H1 (cell line): ENCODE data around the gene LRRC32. TPM values are rescaled to one million over a fixed set of nuclear protein-coding genes. Genes with fewer than 3 reads are reported as not detected.

Experiments used
- CTCF ChIA-PET: fragments of 300-600 bp; sonication (Branson Sonifier 250); formaldehyde crosslinking; loops from one replicate; lab custom pipeline; 2021; ENCODE audit not compliant: partially characterized antibody; lab: Charles Lee
- POLR2A ChIA-PET: fragments of 300-600 bp; sonication (Branson Sonifier 250); formaldehyde crosslinking; loops from one replicate; lab custom pipeline; 2021; ENCODE audit warnings: inconsistent platforms; ENCODE audit not compliant: partially characterized antibody; lab: Charles Lee
- DNase-seq, 2 experiments: peaks; one replicate each; pipeline versions ENCODE4 v3.0.0 to v3.0.0-alpha.2; 2010 to 2022; ENCODE audit warnings: low spot score in 2 of 2, low read depth in 1 of 2, mixed read lengths in 1 of 2
- FAIRE-seq: peaks from 2 replicates; lab custom pipeline; 2011; peaks lifted over from hg19 to GRCh38; lab: Jason Lieb, UNC
- H2AFZ ChIP-seq: 2 replicates; pipeline ENCODE4 v1.8.1; 2012; ENCODE audit warnings: low read length, inconsistent platforms
- H2AK5ac ChIP-seq: 2 replicates; pipeline ENCODE4 v1.6.1; 2013; ENCODE audit warnings: low read depth, low read length
- H2BK120ac ChIP-seq: replicated peaks from 2 replicates; pipeline ENCODE3; 2013; ENCODE audit warnings: low read depth, low read length, inconsistent platforms
- H2BK12ac ChIP-seq: 2 replicates; pipeline ENCODE4 v1.6.1; 2013; ENCODE audit warnings: low read depth, low read length
- H2BK15ac ChIP-seq: 2 replicates; pipeline ENCODE4 v1.6.1; 2013; ENCODE audit warnings: low read length
- H2BK20ac ChIP-seq: 2 replicates; pipeline ENCODE4 v1.6.1; 2013; ENCODE audit warnings: low read length
- H2BK5ac ChIP-seq: 2 replicates; pipeline ENCODE4 v1.6.1; 2013; ENCODE audit warnings: low read depth, low read length
- H3K14ac ChIP-seq: 2 replicates; pipeline ENCODE4 v1.6.1; 2013; ENCODE audit warnings: inconsistent platforms; ENCODE audit not compliant: insufficient read length
- H3K18ac ChIP-seq: 2 replicates; pipeline ENCODE4 v1.6.1; 2013; ENCODE audit warnings: low read length; ENCODE audit errors: extremely low read depth
- H3K23ac ChIP-seq: 2 replicates; pipeline ENCODE4 v1.6.1; 2013; ENCODE audit warnings: inconsistent platforms; ENCODE audit not compliant: insufficient read length
- H3K23me2 ChIP-seq: 2 replicates; pipeline ENCODE4 v1.6.1; 2013; ENCODE audit warnings: low read depth, low read length
- H3K27ac ChIP-seq: 2 replicates; pipeline ENCODE4 v1.6.1; 2011; ENCODE audit warnings: low read depth, low read length, inconsistent platforms
- H3K27me3 ChIP-seq, 4 experiments: replicated peaks in 1 of 4; 1 replicate in 1 of 4; 2 replicates in 3 of 4; pipeline versions ENCODE4 v1.6.1 to v1.8.1; 2011 to 2013; ENCODE audit warnings: low read length in 3 of 4, mild to moderate bottlenecking in 3 of 4, inconsistent platforms in 2 of 4, mixed read lengths in 2 of 4, moderate library complexity in 1 of 4; ENCODE audit not compliant: control insufficient read depth in 3 of 4, insufficient read depth in 3 of 4; ENCODE audit errors: extremely low read depth in 1 of 4
- H3K36me3 ChIP-seq, 4 experiments: 2 replicates each; pipeline versions ENCODE4 v1.6.1 to v1.8.1; 2011 to 2013; ENCODE audit warnings: mild to moderate bottlenecking in 4 of 4, low read length in 3 of 4, moderate library complexity in 2 of 4, control low read depth in 1 of 4, inconsistent platforms in 1 of 4; ENCODE audit not compliant: insufficient read depth in 4 of 4, control insufficient read depth in 2 of 4
- H3K4ac ChIP-seq: replicated peaks from 2 replicates; pipeline ENCODE3; 2013; ENCODE audit warnings: low read length, low read depth, mixed read lengths, inconsistent platforms; ENCODE audit not compliant: insufficient read length
- H3K4me1 ChIP-seq, 4 experiments: replicated peaks in 1 of 4; 1 replicate in 1 of 4; 2 replicates in 3 of 4; pipeline versions ENCODE4 v1.6.1 to v1.8.1; 2011 to 2013; ENCODE audit warnings: low read length in 3 of 4, inconsistent platforms in 2 of 4, mixed read lengths in 1 of 4; ENCODE audit not compliant: insufficient read depth in 4 of 4, control insufficient read depth in 3 of 4
- H3K4me2 ChIP-seq, 2 experiments: 2 replicates each; pipeline versions ENCODE4 v1.6.1 to v1.8.1; 2011 to 2013; ENCODE audit warnings: low read depth in 2 of 2, low read length in 2 of 2, control low read depth in 1 of 2, inconsistent platforms in 1 of 2, mild to moderate bottlenecking in 1 of 2; ENCODE audit not compliant: insufficient read depth in 1 of 2
- H3K4me3 ChIP-seq, 4 experiments: fragments of 200-600, 300-600 bp in 1 of 4; sonication (generic), shearing (Covaris generic), sonication (Bioruptor Twin) in 1 of 4; 2 replicates each; pipeline versions ENCODE4 v1.5.1 to v1.8.1; 2011 to 2016; ENCODE audit warnings: low read length in 4 of 4, low read depth in 3 of 4, control low read depth in 2 of 4, inconsistent platforms in 2 of 4, mild to moderate bottlenecking in 2 of 4, mixed read lengths in 1 of 4, moderate library complexity in 1 of 4; ENCODE audit not compliant: insufficient read depth in 2 of 4; ENCODE audit errors: extremely low read depth in 1 of 4
- H3K56ac ChIP-seq: replicated peaks from 2 replicates; pipeline ENCODE3; 2013; ENCODE audit warnings: low read depth, mild to moderate bottlenecking, mixed read lengths, low read length, inconsistent platforms; ENCODE audit not compliant: insufficient read length
- H3K79me1 ChIP-seq: 2 replicates; pipeline ENCODE4 v1.6.1; 2013; ENCODE audit warnings: low read depth, low read length, control low read depth
- H3K79me2 ChIP-seq, 2 experiments: 2 replicates each; pipeline versions ENCODE4 v1.6.1 to v1.8.1; 2012 to 2013; ENCODE audit warnings: low read length in 2 of 2, mild to moderate bottlenecking in 2 of 2, inconsistent platforms in 1 of 2; ENCODE audit not compliant: insufficient read depth in 2 of 2, control insufficient read depth in 1 of 2
- H3K9ac ChIP-seq, 4 experiments: replicated peaks in 1 of 4; 1 replicate in 1 of 4; 2 replicates in 3 of 4; pipeline versions ENCODE4 v1.6.1 to v1.8.1; 2011 to 2013; ENCODE audit warnings: low read depth in 3 of 4, low read length in 3 of 4, control low read depth in 2 of 4, mild to moderate bottlenecking in 2 of 4, moderate library complexity in 2 of 4, inconsistent platforms in 1 of 4; ENCODE audit errors: extremely low read depth in 1 of 4
- H3K9me3 ChIP-seq, 2 experiments: 2 replicates each; pipeline versions ENCODE4 v1.6.1 to v1.8.1; 2012 to 2013; ENCODE audit warnings: mild to moderate bottlenecking in 2 of 2, moderate library complexity in 2 of 2, control low read depth in 1 of 2, inconsistent platforms in 1 of 2, low read depth in 1 of 2, low read length in 1 of 2, mixed read lengths in 1 of 2; ENCODE audit not compliant: insufficient read depth in 2 of 2
- H4K20me1 ChIP-seq, 2 experiments: replicated peaks in 1 of 2; 2 replicates each; pipeline versions ENCODE3 to v1.8.1; 2011 to 2013; ENCODE audit warnings: inconsistent platforms in 2 of 2, low read length in 2 of 2, mild to moderate bottlenecking in 1 of 2; ENCODE audit not compliant: insufficient read depth in 2 of 2, control insufficient read depth in 1 of 2
- H4K5ac ChIP-seq: 2 replicates; pipeline ENCODE4 v1.6.1; 2013; ENCODE audit warnings: low read length, low read depth, mixed read lengths, inconsistent platforms; ENCODE audit not compliant: insufficient read length
- H4K8ac ChIP-seq: 2 replicates; pipeline ENCODE4 v1.8.0; 2013; ENCODE audit warnings: mild to moderate bottlenecking, moderate library complexity, low read length, inconsistent platforms; ENCODE audit not compliant: insufficient read depth; ENCODE audit errors: extremely low read depth
- H4K91ac ChIP-seq: replicated peaks from 2 replicates; pipeline ENCODE3; 2013; ENCODE audit warnings: low read length, mixed read lengths, inconsistent platforms; ENCODE audit not compliant: insufficient read length
- ASH2L ChIP-seq: fragments of 200-600, 300-600 bp; sonication (generic); IDR thresholded peaks from one replicate; pipeline ENCODE4 v1.7.1; 2017; ENCODE audit warnings: low read length
- CBX5 ChIP-seq: fragments of 300-800, 300-1000 bp; sonication (generic); IDR thresholded peaks from 2 replicates; pipeline ENCODE4 v1.7.1; 2016; ENCODE audit warnings: antibody characterized with exemption, low read length, low read depth
- CREB1 ChIP-seq: IDR thresholded peaks from 2 replicates; pipeline ENCODE4 v1.6.1; 2012; ENCODE audit warnings: inconsistent platforms
- CTBP2 ChIP-seq: IDR thresholded peaks from 2 replicates; pipeline ENCODE4 v1.7.0; 2011; ENCODE audit warnings: borderline replicate concordance, mild to moderate bottlenecking, moderate library complexity, mixed read lengths, low read length; ENCODE audit not compliant: insufficient read depth, insufficient read length
- HDAC2 ChIP-seq, 2 experiments: fragments of 300-600 bp in 1 of 2; sonication (generic) in 1 of 2; IDR thresholded peaks; 2 replicates each; pipeline ENCODE4 v1.6.1; 2011 to 2012; ENCODE audit warnings: low read depth in 2 of 2, low read length in 2 of 2, mild to moderate bottlenecking in 2 of 2, moderate library complexity in 2 of 2, borderline replicate concordance in 1 of 2, inconsistent platforms in 1 of 2
- JUN ChIP-seq: IDR thresholded peaks from 2 replicates; pipeline ENCODE4 v1.6.1; 2011; ENCODE audit warnings: low read depth, mild to moderate bottlenecking, improper control_type of control experiment, low read length
- POLR2AphosphoS5 ChIP-seq: IDR thresholded peaks from 2 replicates; pipeline ENCODE4 v1.6.1; 2011; ENCODE audit warnings: low read depth, low read length
- SAP30 ChIP-seq: fragments of 300-600 bp; sonication (generic); IDR thresholded peaks from 2 replicates; pipeline ENCODE4 v1.7.1; 2012; ENCODE audit warnings: low read length, moderate library complexity, mild to moderate bottlenecking, inconsistent platforms; ENCODE audit not compliant: insufficient read depth, insufficient replicate concordance
- TAF1 ChIP-seq: IDR thresholded peaks from 2 replicates; pipeline ENCODE4 v1.6.1; 2011; ENCODE audit warnings: mild to moderate bottlenecking, low read depth, low read length
- WGBS, 2 experiments: shearing (Covaris generic) in 1 of 2; methylation state at CpG; one replicate each; pipeline versions ENCODE4 v1.1.6 to v1.1.7; 2013 to 2015; ENCODE audit warnings: low lambda C conversion rate in 2 of 2, mixed read lengths in 2 of 2, inconsistent platforms in 1 of 2, low coverage in 1 of 2, missing lambda C conversion rate in 1 of 2; ENCODE audit not compliant: insufficient replicate concordance in 2 of 2, insufficient coverage in 1 of 2, insufficient read length in 1 of 2; ENCODE audit errors: extremely low coverage in 1 of 2, missing lambda C conversion rate in 1 of 2; 5-methylcytosine and 5-hydroxymethylcytosine counted together
- polyA plus RNA-seq, 7 experiments: library from polyadenylated mRNA; depleted of rRNA in 3 of 7; stranded (reverse) in 5 of 7; unstranded in 2 of 7; fragments of >200 nt in 5 of 7; fragments of 200-250 nt in 2 of 7; gene quantifications; 1 replicate in 5 of 7; 2 replicates in 1 of 7; 4 replicates in 1 of 7; pipeline versions ENCODE4 v1.2.1 to v1.2.3, GENCODE V29; 2011 to 2013; ENCODE audit warnings: missing spikeins in 2 of 7, mixed read lengths in 2 of 7
- total RNA-seq: library from RNA; stranded (reverse); fragmentation: NEBNext Ultra II Directional; extraction: Animal tissue kit (Norgen Biotek cat#: 25700); gene quantifications from 2 replicates; pipeline ENCODE4 v1.2.1, GENCODE V29; 2021
- TF ChIP-seq, protein P1 (sequence below): IDR thresholded peaks from 2 replicates; pipeline ENCODE4 v1.6.1; 2012; ENCODE audit warnings: low read length, inconsistent platforms

The LRRC32 gene
- total and polyA plus RNA-seq, 2 of the 8 experiments (the other 6 are each of a cell fraction or from before 2014, with no cell fraction given): 0.99 to 1.9 TPM

DNA sequence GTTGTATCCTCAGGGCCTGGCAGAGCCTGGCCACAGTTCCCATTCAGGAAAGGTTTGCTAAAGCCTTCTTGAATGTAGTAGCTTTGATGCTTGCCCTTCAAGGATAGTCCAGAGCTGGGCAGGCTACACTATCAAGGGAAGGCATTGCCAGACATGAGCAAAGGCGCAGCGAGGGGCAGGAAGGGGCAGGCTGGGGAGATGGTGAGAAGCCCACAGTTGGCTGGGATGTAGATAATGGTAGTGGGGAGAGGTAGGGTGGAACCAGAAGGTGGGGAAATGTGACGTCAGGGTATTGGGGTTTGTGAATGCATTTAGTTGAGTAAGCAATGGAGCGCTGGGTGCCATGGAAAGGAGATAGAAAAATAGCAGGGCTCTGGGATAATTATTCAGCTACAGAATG is 28.6 kb downstream of the LRRC32 start:
- FAIRE-seq: no peak
- CTCF ChIA-PET: no interaction called here
- no peak overlapping the region for H2AFZ ChIP-seq
- H4K5ac ChIP-seq: no peak overlapping the region
- H3K56ac ChIP-seq: no peak overlapping the region
- no peaks in the 10 kb centered on the region for H3K79me2 ChIP-seq
- H3K4me2 ChIP-seq: no peak overlapping the region
- POLR2A ChIA-PET: no interaction called here
- H2BK120ac ChIP-seq: no peak overlapping the region
- H3K27me3 ChIP-seq: no peaks in the 10 kb centered on the region
- H3K4me3 ChIP-seq: no peak overlapping the region
- H2BK12ac ChIP-seq: no peak overlapping the region
- no peak overlapping the region for H3K23ac ChIP-seq
- no peak overlapping the region for H2BK15ac ChIP-seq
- H4K91ac ChIP-seq: no peak overlapping the region
- no peak overlapping the region for H2BK5ac ChIP-seq
- peaks cover 0 to 6% of the 10 kb centered on the region in 2 experiments; a peak in 1 of 4 replicates for H3K9me3 ChIP-seq
- H3K27ac ChIP-seq: no peak overlapping the region
- no peak overlapping the region for H2BK20ac ChIP-seq
- TF ChIP-seq, protein P1, sequence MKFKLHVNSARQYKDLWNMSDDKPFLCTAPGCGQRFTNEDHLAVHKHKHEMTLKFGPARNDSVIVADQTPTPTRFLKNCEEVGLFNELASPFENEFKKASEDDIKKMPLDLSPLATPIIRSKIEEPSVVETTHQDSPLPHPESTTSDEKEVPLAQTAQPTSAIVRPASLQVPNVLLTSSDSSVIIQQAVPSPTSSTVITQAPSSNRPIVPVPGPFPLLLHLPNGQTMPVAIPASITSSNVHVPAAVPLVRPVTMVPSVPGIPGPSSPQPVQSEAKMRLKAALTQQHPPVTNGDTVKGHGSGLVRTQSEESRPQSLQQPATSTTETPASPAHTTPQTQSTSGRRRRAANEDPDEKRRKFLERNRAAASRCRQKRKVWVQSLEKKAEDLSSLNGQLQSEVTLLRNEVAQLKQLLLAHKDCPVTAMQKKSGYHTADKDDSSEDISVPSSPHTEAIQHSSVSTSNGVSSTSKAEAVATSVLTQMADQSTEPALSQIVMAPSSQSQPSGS: no peak
- TF ChIP-seq CBX5 (no peak), TAF1 (no peak), ASH2L (no peak), POLR2AphosphoS5 (no peak), CREB1 (no peak), SAP30 (no peak), HDAC2 (IDR thresholded peaks at IDR 0.05; ENCODE audit: borderline replicate concordance in 1 of 2, low read depth in 2 of 2, low read length in 2 of 2) (no peak), CTBP2 (no peak), JUN (no peak)
- no peak overlapping the region for H3K18ac ChIP-seq
- no peaks in the 10 kb centered on the region for H3K23me2 ChIP-seq
- H4K8ac ChIP-seq: no peak overlapping the region
- no peak for DNase-seq
- H3K14ac ChIP-seq: no peak overlapping the region
- H3K9ac ChIP-seq: no peak overlapping the region
- H3K79me1 ChIP-seq: no peaks in the 10 kb centered on the region
- 87% methylated on average over 4 of the region's 4 CpGs; no CpG with 5 or more reads in 1 of the 2 experiments for WGBS, 2 experiments
- no peak overlapping the region for H2AK5ac ChIP-seq
- no peaks in the 10 kb centered on the region for H3K36me3 ChIP-seq
- no peaks in the 10 kb centered on the region for H4K20me1 ChIP-seq
- H3K4me1 ChIP-seq: no peaks in the 10 kb centered on the region
- H3K4ac ChIP-seq: no peak overlapping the region
